ENCODE measurements around the gene REEP1.

DNA sequence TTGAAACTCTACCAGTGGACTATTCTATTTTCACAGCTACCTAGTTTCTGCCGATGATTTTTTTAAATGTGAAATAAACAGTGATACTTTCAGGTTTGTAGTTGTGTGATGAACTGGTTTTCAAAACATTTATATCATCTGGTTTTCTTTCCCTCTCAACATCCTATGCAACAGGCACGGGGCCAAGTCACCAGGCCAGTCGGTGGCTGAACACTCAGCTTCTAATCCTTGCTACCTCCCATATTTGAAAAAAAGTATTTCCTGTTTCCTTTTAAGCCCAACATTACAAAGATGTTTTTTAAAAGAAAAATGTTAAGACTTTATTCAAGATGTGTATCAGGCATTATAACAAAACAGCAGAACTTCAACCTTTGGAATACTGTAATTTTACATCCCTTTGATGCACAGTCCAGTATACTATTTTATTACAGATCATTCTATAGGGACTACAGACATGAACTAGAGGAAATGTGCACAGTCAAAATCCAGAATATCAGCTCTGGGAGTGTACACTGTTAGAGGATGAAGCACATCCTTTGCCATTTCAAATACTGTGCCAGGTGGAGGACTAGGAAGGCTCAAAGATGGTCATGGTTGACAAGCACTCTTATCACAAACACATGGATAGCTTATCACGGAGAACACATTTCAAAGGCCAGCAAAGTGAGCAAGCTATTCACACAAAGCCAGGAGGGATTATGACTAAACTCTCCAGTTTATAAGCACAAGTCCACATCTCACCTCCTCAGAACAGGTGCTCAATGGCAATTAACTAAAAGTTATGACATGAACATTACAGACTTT lies 123.5 kb downstream of the REEP1 start:
- TF ChIP-seq GLI4 (CRISPR knock-in tag; IDR thresholded peaks at IDR 0.05; ENCODE audit: borderline replicate concordance) (no peak), KDM5A (IDR thresholded peaks at IDR 0.05; ENCODE audit: borderline replicate concordance, low read length) (no peak)
